NK-92 (cell line): Measurements from ENCODE around the gene RIMBP2.

ENCODE experiments used
- DNase-seq: peaks from one replicate; lab custom pipeline; 2025; ENCODE audit not compliant: unreplicated experiment; lab: John Stamatoyannopoulos, UW

The RIMBP2 gene

DNA sequence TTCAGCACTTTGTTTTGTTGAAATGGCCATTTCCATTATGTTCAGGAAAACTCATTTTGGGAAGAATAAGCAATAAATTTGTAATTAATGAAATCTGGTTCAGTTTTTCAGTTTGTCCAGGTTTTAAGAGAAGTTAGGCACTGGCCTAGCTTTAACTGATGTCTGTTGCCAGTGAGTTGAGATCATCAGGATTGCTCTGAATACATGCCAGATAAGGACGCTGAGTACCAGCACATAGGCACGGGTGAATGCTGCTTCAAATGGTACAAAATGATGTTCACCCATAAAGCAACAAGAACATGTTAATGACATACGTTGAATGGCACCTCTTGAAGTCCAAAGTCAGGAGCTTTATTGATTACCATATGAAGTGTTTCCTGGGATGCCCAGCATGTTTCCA lies 331.9 kb downstream of the RIMBP2 start:
- DNase-seq, result no peak

DNA sequence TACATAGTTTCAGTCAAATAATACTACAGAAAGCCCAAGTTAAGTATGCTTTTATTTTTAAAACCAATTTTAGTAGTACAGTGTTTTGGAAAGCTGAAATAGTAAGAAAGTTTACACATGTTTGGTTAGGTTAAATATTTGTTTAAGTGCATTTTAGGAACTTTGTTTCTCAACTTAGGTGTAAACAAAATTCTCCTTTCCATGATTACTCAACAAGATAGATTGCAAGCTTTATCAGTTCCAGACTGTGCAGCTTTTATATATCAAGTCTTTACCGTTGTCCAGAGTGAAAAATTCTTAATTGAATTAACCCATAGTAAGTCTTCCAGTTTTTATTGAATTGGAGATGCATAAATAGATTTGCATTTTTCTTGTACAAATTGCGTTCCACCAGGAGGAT lies 333.3 kb downstream of the RIMBP2 start:
- no peak for DNase-seq

DNA sequence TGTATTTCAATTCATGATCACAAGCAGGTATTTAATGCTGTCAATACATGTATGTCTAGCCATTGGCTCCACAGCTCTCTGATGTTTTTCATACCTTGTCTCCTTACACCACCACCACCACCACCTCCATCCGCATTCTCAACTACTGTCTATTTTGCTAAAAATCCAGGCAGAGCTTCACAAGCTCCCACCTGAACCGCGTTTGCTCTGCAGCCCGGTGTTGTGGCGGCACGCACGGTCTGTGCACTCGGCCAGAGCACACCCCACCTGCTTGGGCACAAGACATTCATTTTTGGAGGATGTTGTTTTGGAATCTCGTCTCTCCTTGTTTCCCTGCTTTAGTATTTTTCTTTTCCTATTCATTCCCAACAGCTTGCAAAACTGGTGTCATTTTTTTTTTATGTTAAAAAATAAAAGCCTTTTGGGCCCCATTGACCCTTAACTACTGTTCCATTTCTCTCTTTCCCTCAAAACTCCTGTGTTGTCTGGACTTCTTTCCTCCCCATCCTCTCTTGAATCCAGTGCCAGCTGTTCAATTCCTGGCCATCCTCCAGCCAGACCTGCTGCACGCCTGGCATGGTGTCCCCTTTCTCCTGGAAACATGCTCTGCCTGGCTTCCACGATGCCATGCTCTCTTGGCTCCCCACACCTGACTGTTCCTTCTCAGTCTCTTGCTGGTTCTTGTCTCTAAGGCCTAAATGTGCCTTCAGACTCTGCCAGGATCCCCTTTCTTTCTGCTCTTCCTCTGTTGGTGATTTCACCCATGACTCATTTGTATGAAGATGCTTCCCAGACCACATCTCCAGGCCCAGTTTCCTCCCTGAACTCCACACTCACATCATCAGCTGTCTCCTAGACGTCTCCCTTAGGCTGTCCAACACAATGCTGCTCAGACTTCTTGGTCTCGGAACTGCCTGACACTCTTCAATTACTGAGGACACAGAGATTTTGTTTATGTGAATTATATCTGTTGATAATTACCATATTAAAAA lies 340.5 kb downstream of the RIMBP2 start:
- DNase-seq, result no peak

DNA sequence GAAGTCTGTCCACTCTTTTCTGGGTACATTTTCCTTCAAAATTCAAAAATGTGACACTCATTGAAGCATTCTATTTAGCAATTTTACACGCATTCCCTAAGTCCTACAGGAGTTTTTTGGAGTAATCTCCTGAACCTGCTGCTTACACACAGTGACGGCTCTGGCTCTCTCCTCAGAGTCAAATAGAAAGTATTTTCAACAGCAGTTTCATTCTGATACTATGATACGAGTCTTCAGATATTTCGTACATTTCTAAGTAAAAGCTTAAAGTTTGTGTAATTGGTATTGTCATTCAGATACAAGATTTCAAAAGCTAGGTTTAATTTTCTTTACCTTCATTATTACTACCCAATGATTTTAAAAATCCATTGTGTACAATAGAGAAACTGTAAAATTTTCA lies 342.0 kb downstream of the RIMBP2 start:
- DNase-seq, result no peak

DNA sequence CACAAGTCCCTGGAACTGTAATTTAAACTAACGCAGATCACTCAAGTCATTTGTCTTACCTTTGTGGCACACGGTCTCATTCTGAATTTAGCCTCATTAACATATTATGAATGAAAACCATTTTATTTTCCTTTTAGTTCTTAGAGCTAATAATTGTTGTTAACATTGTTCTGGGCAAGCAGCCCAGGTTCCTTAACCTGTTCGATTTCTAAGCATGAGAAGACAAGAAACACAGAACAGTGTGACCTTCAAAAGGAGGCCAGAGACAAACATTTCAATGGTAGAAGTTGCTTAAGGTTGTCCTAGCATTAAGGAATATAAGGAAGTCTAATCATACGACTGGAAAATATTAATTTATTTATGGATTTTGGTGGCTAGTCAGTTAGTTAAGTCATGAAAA lies 343.2 kb downstream of the RIMBP2 start:
- DNase-seq, result no peak

DNA sequence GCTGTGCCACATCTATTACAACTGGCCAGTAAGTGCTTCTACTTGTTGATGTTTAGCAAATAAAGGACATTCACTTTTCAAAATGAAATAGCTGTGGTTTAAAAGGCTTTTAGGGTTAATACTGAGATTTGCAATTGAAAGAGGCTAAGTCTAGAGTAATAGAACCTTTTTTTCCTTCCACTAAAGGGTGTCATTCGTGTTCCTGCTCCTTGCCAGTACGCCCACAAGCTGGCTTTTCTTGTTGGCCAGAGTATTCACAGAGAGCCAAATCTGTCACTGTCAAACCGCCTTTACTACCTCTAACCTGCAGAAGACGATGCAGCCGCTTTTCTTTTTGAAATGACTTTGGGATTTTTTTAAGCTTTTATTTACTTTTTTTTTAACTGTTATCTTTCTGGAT lies 344.8 kb downstream of the RIMBP2 start:
- no peak for DNase-seq

DNA sequence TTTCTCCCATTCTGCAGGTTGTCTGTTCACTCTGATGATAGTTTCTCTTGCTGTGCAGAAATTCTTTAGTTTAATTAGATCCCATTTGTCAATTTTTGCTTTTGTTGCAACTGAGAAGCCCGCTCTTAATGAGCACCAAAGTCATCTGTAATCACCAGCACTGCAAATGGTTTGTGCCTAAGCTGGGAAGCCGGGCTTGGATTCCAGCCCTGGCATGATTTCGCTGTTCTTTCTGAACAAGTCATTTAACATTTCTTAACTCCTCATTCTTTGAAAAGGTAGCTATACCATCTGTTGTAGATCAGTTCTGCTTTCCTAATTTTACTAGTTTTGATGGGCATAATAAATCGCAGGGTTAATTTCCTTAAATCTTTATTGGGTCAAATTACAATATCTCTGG lies 346.3 kb downstream of the RIMBP2 start:
- DNase-seq, result no peak

DNA sequence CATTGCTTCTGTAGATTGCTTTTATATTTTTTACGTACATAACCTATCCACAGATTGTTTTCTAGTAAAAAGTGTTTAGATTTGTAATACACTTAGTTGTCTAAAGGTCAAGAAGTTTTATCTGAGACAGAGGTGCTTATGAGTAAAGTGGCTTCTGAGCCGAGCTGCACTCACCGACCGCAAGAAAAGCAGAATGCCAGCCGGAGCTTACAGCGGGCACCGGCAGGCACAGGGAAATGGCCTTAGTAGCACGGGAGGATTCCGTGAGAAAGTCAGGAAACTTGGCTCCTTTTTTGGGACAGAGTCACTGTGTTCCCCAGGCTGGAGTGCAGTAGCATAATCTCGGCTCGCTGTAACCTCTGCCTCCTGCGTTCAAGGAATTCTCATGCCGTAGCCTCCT lies 348.6 kb downstream of the RIMBP2 start:
- DNase-seq, result no peak

DNA sequence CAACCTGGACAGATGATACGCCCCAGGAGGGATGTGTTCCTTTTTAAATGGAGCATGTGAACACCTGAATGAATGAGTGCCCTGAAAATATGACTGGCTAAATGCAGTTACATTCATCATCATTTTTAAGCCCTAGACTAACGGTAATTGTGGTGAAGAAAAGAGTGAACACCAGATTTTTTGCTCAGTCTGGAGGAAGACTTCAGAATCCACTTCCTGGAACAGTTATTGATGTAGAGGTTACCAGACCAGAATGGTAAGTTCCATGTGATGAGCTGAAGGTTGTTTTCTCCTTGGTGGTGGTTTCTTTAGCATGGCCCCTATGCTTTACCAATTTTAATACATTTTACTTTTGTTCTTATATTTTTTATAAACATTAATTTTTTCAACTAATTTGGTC lies 349.1 kb downstream of the RIMBP2 start:
- no peak for DNase-seq

DNA sequence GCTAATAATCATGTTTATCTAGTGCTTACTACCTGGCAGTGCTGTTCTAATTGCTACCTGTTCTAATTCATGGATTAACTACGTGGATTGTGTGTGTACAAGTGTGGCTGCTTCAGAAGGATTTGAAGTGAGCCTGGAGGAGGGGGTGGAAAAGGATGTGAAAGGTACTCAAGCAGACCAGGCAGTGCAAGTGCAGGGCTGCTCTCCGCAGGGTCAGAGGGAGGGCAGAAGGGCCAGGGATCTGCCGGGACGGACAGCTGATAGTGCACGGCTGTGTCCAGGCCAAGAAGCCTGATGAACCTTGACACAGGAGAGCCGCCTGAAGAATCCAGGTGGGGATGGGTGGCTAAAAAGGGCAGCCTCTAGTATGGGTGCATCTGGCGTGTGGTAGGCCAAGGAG lies 349.9 kb downstream of the RIMBP2 start:
- no peak for DNase-seq

DNA sequence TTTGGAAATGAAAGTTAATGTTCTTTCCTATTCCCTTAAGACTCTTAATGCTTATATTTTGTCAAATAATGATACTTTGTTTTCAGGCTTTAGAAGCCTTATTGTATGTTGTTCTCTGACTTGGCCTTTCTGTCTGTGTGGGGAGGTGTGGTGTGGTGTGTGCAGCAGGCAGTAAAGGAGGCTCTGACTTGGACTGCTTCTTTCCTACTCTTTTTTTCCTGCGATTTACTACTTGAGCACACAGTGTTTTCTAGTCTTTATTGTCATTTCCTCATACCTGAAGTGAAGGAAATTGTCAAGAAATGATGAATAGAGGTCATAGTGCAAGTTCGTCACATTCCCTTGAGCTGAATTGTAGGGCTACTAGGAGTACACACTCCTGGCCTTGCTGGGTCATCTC lies 351.5 kb downstream of the RIMBP2 start:
- no peak for DNase-seq

DNA sequence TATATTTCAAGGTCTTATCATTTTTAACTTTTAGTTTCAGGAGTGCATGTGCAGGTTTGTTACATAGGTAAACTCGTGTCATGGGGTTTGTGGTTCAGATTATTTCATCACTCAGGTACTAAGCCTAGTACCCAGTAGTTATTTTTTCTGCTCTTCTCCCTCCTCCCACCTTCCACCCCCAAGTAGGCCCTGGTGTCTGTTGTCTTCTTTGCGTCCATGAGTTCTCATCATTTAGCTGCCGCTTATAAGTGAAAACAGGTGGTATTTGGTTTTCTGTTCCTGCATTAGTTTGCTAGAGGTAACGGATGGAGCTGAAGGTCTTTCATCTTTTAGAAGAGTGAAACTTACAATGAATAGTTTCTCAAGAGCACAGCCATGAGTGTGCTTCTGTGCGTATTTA lies 354.0 kb downstream of the RIMBP2 start:
- no peak for DNase-seq

DNA sequence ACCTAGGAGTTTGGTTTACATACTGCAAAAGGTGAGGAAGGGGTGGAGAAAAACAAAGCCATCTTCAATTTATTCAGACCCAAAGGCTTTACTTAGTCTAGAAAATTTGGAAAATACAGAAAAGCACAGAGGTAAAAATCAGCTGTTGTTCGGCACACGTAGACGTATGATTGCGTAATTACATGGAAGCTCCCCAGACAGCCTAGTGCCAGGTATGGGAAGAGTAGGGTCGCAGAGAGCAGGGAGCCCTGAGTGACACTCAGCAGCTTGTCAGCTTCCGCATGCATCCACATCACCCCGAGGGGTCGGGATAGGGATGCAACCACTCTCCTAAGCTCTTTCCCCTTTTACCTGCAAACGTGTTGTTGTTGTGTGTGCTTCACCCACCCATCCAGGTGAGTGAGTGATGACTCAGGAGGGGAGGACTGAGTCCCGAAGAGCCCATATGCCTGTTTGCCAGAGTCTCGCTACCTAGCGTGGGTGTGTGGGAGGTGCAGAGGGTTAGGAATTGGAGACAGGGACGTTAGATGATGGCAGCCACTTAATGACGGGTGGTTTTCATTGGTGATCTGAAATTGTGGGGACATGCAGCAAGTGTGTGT lies 358.3 kb downstream of the RIMBP2 start:
- no peak for DNase-seq

DNA sequence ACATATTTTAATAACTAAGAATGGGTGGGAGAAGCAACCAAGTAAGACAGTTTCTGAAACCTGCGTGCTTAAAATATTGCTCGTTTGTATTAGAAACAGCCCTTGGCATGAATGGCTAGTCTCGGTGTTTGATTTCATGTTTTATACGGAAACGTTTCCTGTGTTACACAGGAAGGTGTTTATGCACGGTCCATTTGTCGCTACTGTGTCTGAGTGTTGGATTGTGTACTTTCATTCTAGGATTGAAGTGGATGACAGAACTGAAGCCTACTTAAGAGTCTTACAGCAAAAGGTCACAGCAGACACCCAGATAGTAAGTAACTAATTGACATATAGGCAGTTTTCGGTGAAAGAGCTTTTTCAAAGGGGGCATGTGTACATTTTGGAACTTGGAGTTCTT lies 358.9 kb downstream of the RIMBP2 start:
- no peak for DNase-seq

DNA sequence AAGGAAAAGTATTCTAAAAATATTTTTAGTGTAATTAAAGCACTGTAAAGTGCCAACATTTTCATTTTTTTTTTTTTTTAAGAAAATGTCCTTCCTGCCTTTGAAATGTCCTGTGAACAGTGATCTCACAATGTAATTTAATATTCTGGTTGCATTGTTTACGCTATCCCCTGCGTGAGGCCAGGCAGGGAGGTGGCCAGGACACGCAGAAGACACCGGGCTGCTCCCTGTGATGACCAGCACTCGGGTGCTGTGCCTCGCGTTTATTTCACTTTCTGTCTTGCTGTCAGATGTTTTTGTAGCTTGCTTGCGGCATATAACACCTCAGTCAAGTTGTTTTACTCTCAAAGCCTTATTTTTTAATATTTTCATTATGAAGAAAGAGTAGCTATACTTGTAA lies 359.9 kb downstream of the RIMBP2 start:
- no peak for DNase-seq

DNA sequence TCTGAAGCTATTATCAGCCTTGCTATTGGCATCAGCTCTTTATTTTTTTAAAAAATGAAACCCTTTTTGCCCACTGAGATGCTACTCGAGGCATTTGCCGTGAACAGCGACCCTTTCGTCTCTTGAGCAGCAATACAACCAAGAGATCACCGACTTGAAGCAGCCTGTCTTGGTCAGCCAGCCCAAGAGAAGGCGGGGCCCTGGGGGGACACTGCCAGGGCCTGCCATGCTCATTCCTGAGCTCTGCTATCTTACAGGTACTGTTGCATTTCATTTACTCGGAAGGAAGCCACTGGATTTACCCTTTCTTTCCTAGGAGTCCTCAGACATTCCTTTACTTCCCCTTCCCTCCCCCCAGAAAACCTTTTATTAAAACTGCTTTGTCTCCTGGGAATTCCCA lies 361.7 kb downstream of the RIMBP2 start:
- no peak for DNase-seq

DNA sequence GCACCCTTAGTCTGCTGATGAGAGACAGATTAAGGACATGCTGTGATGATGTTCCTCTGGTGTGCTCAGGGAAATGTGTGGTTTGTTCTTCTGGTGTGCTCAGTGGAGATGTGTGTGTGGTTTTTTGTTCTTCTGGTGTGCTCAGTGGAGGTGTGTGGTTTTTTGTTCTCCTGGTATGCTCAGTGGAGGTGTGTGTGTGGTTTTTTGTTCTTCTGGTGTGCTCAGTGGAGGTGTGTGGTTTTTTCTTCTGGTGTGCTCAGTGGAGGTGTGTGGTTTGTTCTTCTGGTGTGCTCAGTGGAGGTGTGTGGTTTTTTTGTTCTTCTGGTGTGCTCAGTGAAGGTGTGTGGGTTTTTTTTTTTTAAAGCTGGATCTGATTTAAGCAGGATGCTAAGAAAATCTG lies 363.0 kb downstream of the RIMBP2 start:
- no peak for DNase-seq

DNA sequence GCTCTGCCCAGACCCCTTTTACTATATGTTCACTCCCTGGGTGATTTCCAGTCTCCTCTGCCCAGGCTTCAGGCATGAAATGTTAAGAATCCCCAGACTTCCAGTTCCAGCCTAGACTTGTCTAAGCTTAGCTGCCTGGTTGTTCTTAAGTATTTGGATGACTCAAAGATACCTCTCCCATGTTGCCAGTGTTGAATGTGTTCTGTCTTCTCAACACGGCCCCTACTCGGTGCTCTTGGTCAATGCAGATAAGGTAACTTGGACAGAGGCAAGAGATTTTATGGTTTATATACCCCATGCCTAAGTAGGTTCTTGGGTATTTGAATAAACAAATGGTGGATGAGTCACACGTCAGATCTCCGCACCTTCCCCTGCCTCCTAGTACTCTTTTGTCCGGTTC lies 364.8 kb downstream of the RIMBP2 start:
- DNase-seq, result no peak

DNA sequence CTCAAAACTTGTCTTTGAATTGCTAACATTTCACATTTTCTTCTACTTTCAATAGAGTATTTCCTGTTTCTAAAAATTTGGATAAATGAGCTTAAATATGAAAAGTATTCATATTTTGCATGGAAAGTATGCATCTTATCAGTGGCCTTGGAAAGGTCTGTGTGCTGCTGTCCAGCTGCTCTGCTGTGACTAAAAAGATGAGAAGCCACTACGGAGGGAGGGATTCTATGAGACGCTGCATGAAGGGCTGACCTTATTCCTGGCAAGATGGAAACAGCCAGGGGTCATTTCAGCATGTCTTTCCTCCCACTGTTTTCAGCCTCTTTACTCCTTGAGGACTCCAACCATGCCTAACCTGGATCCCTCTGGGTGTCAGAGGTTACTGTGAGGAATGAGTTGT lies 365.4 kb downstream of the RIMBP2 start:
- no peak for DNase-seq

DNA sequence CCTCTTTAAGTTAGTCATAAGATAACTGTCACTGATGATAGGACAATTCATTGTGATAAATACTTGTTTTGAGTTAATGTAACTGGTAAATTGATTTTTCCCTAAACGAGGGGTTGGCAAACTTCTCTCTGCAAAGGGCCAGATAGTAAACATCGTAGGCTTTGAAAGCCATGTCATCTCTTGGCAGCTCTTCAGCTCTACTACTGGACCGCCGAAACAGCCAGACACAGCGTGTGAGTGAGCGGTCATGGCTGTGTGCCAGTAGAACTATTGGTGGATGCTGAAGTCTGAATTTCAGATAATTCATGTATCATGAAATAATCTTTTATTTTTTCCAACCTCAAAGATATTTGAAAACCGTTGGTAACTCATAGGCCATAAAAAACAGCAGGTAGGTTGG lies 368.5 kb downstream of the RIMBP2 start:
- DNase-seq, result no peak
